DOHH2 (cell line): ENCODE results near the gene STARD3.

ENCODE experiments used
- H3F3A ChIP-seq: fragments of 200-600 bp; sonication (generic), shearing (Covaris generic); 2 replicates; pipeline ENCODE4 v1.6.0; 2016; ENCODE audit warnings: antibody characterized with exemption, mild to moderate bottlenecking; ENCODE audit not compliant: control insufficient read depth, insufficient read depth
- H3K27ac ChIP-seq: fragments of 200-600 bp; sonication (generic); 2 replicates; pipeline ENCODE4 v1.5.1; 2014; ENCODE audit warnings: low read depth, mild to moderate bottlenecking, low read length, moderate library complexity
- H3K27me3 ChIP-seq: fragments of 200-600 bp; sonication (generic); 2 replicates; pipeline ENCODE4 v1.6.1; 2014; ENCODE audit warnings: mild to moderate bottlenecking, low read length, mixed read lengths; ENCODE audit not compliant: control insufficient read depth
- H3K36me3 ChIP-seq: fragments of 200-600 bp; sonication (generic); 2 replicates; pipeline ENCODE4 v1.6.1; 2014; ENCODE audit warnings: mild to moderate bottlenecking, low read length, moderate library complexity, mixed read lengths; ENCODE audit not compliant: control insufficient read depth
- H3K4me1 ChIP-seq: fragments of 200-600 bp; sonication (generic); 2 replicates; pipeline ENCODE4 v1.6.1; 2014; ENCODE audit warnings: mild to moderate bottlenecking, low read length, mixed read lengths; ENCODE audit not compliant: control insufficient read depth
- H3K4me2 ChIP-seq: fragments of 200-600 bp; sonication (generic); 2 replicates; pipeline ENCODE4 v1.6.0; 2014; ENCODE audit warnings: mild to moderate bottlenecking, low read length, moderate library complexity
- H3K4me3 ChIP-seq: fragments of 200-600 bp; sonication (generic); 2 replicates; pipeline ENCODE4 v1.5.1; 2014; ENCODE audit warnings: mild to moderate bottlenecking, low read length, mixed read lengths
- H3K79me2 ChIP-seq: fragments of 200-600 bp; sonication (generic); 2 replicates; pipeline ENCODE4 v1.6.1; 2014; ENCODE audit warnings: mild to moderate bottlenecking, low read length, mixed read lengths; ENCODE audit not compliant: control insufficient read depth
- H3K9me2 ChIP-seq: fragments of 200-600 bp; sonication (generic); replicated peaks from 2 replicates; pipeline ENCODE4 v1.6.1; 2014; ENCODE audit warnings: mild to moderate bottlenecking, low read length, mixed read lengths; ENCODE audit not compliant: control insufficient read depth
- H3K9me3 ChIP-seq: fragments of 200-600 bp; sonication (generic); 2 replicates; pipeline ENCODE4 v1.6.1; 2014; ENCODE audit warnings: antibody characterized with exemption, low read length, mixed read lengths; ENCODE audit not compliant: control insufficient read depth, insufficient read depth
- H4K20me1 ChIP-seq: fragments of 200-600 bp; sonication (generic); 2 replicates; pipeline ENCODE4 v1.6.0; 2014; ENCODE audit warnings: low read depth, mild to moderate bottlenecking, antibody characterized with exemption, low read length, moderate library complexity; ENCODE audit not compliant: control insufficient read depth, insufficient read depth
- CTCF ChIP-seq: fragments of 200-600 bp; sonication (generic); IDR thresholded peaks from one replicate; pipeline ENCODE4 v1.5.1; 2014; ENCODE audit warnings: antibody characterized with exemption, mild to moderate bottlenecking, low read depth, low read length; ENCODE audit not compliant: poor library complexity, severe bottlenecking
- EZH2phosphoT487 ChIP-seq: fragments of 200-600 bp; sonication (generic); IDR thresholded peaks from 2 replicates; pipeline ENCODE4 v1.6.1; 2017; ENCODE audit warnings: borderline replicate concordance, mild to moderate bottlenecking, antibody characterized with exemption, low read length, moderate library complexity, mixed read lengths

Gene STARD3

GRCh38 chr17:39598630-39599003 is 38.3 kb upstream of the STARD3 start:
- H3K4me2 ChIP-seq = no peak overlapping the region

GRCh38 chr17:39599004-39599664 is 37.8 kb upstream of the STARD3 start:
- peaks cover 7% of the 10 kb centered on the region for H3K4me1 ChIP-seq
- no peaks in the 10 kb centered on the region for H3K36me3 ChIP-seq
- H3K27ac ChIP-seq = no peak overlapping the region
- no peaks in the 10 kb centered on the region for H3K9me2 ChIP-seq
- H3K4me3 ChIP-seq = no peak overlapping the region
- H3K27me3 ChIP-seq = peaks cover 93% of the 10 kb centered on the region
- 0 out of 2 replicates have a peak, but pooled peaks cover 2% of the 10 kb centered on the region for H4K20me1 ChIP-seq
- no peaks in the 10 kb centered on the region for H3K79me2 ChIP-seq
- TF ChIP-seq CTCF (no peak), EZH2phosphoT487 (peak; percentile 73; the same call in 1 of the 2 replicates)
- H3K4me2 ChIP-seq = no peak overlapping the region
- no peaks in the 10 kb centered on the region for H3K9me3 ChIP-seq
- H3F3A ChIP-seq = no peaks in the 10 kb centered on the region; the same call in 1 of the 2 replicates

More at GRCh38 chr17:39598630-39599003, 38.3 kb upstream of the STARD3 start:
- Histone ChIP-seq H3F3A (no peaks in the 10 kb centered on the region; the same call in 1 of the 2 replicates), H3K79me2 (no peaks in the 10 kb centered on the region), H3K9me3 (no peaks in the 10 kb centered on the region), H3K36me3 (no peaks in the 10 kb centered on the region), H3K9me2 (no peaks in the 10 kb centered on the region), H3K27me3 (peaks cover 88% of the 10 kb centered on the region), H3K4me3 (no peak overlapping the region), H4K20me1 (0 out of 2 replicates have a peak, but pooled peaks cover 2% of the 10 kb centered on the region), H3K27ac (no peak overlapping the region), H3K4me1 (peaks cover 2% of the 10 kb centered on the region)
- TF ChIP-seq CTCF = no peak
- TF ChIP-seq EZH2phosphoT487 = no peak

GRCh38 chr17:39599665-39600231 is 37.2 kb upstream of the STARD3 start:
- H3K4me3 ChIP-seq = no peak overlapping the region
- H4K20me1 ChIP-seq = 0 out of 2 replicates have a peak, but pooled peaks cover 2% of the 10 kb centered on the region
- peaks cover 97% of the 10 kb centered on the region for H3K27me3 ChIP-seq

More at GRCh38 chr17:39599665-39600231, 37.2 kb upstream of the STARD3 start:
- H3K36me3 ChIP-seq = no peaks in the 10 kb centered on the region
- peaks cover 9% of the 10 kb centered on the region for H3K4me1 ChIP-seq
- H3F3A ChIP-seq = no peaks in the 10 kb centered on the region; the same call in 1 of the 2 replicates
- no peaks in the 10 kb centered on the region for H3K9me2 ChIP-seq
- H3K9me3 ChIP-seq = no peaks in the 10 kb centered on the region
- TF ChIP-seq CTCF (no peak), EZH2phosphoT487 (no peak; the same call in 1 of the 2 replicates)
- no peaks in the 10 kb centered on the region for H3K79me2 ChIP-seq
- H3K4me2 ChIP-seq = no peak overlapping the region
- H3K27ac ChIP-seq = no peak overlapping the region
